Tibial nerve (tissue), 4 donors: Measurements from ENCODE around the gene FGD5.

Experiments used
- CTCF ChIP-seq, 5 experiments: fragments of 200-600 bp in 3 of 5; fragments of 450-650 bp in 2 of 5; sonication (generic) in 3 of 5; IDR thresholded peaks; one replicate each; pipeline ENCODE4 v1.5.1; 2016 to 2019; ENCODE audit warnings: antibody characterized with exemption in 5 of 5, mild to moderate bottlenecking in 3 of 5, moderate library complexity in 2 of 5
- EP300 ChIP-seq, 2 donors: sonication (generic); formaldehyde crosslinking; IDR thresholded peaks; one replicate each; pipeline ENCODE4 v1.6.1; 2017; ENCODE audit warnings: antibody characterized with exemption in 2 of 2, mild to moderate bottlenecking in 1 of 2
- POLR2A ChIP-seq, 2 donors: fragments of 450-650 bp; IDR thresholded peaks; one replicate each; pipeline ENCODE4 v1.6.1; 2017; ENCODE audit warnings: antibody characterized with exemption in 2 of 2, mild to moderate bottlenecking in 2 of 2, moderate library complexity in 2 of 2

GRCh38 chr3:14826069-14826468 lies 7.3 kb downstream of the FGD5 start:
- TF ChIP-seq CTCF (IDR thresholded peaks at IDR 0.05) (no peak), EP300 (IDR thresholded peaks at IDR 0.05) (no peak), POLR2A (IDR thresholded peaks at IDR 0.05) (no peak)
